ENCODE data around the gene PAOX.
"Not testable (repeated sequence)": the region's sequence is repeated elsewhere in the genome, so short reads cannot be mapped to it uniquely, and the experiment has no call there.

PAOX gene

DNA sequence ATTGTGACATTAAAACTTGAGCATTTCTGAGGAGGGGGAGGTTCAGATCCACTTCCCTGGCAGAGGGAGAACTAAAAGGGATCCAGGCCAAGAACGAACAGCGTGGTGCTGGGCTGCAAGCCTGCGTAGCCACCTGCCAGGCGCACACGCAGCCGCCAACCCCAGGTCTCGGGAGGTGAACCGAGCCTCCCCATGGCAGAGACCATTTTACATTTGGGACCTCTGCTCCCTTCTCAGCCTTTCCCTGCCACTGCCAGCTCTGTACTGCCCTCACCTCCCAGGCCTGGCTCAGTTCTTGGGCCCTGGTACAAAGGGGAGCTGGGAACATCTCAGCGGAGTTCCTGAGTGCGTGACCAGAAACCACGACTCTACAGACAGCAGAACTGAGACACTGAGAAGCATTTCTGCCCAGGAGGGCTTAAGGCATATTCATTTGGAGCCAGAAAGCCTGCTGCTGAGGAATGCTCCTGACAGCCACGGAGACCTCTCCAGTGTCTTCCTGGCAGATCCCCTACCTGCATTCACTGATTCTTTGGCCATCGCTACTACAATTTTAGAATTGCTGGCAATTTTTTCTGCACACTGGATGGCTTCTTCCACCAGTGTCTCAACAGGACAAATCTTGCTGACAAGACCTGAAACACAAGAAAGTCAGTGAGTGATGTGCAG, 13.5 kb upstream of the PAOX start:
- no peak overlapping the region for H3K4me3 ChIP-seq (ENCODE audit: low read depth, low read length)
- TF ChIP-seq, protein P1, sequence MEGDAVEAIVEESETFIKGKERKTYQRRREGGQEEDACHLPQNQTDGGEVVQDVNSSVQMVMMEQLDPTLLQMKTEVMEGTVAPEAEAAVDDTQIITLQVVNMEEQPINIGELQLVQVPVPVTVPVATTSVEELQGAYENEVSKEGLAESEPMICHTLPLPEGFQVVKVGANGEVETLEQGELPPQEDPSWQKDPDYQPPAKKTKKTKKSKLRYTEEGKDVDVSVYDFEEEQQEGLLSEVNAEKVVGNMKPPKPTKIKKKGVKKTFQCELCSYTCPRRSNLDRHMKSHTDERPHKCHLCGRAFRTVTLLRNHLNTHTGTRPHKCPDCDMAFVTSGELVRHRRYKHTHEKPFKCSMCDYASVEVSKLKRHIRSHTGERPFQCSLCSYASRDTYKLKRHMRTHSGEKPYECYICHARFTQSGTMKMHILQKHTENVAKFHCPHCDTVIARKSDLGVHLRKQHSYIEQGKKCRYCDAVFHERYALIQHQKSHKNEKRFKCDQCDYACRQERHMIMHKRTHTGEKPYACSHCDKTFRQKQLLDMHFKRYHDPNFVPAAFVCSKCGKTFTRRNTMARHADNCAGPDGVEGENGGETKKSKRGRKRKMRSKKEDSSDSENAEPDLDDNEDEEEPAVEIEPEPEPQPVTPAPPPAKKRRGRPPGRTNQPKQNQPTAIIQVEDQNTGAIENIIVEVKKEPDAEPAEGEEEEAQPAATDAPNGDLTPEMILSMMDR (IDR thresholded peaks at IDR 0.05; ENCODE audit: low read depth, low read length, missing control alignments), result no peak
- no peak for DNase-seq (ENCODE audit: low read depth)

DNA sequence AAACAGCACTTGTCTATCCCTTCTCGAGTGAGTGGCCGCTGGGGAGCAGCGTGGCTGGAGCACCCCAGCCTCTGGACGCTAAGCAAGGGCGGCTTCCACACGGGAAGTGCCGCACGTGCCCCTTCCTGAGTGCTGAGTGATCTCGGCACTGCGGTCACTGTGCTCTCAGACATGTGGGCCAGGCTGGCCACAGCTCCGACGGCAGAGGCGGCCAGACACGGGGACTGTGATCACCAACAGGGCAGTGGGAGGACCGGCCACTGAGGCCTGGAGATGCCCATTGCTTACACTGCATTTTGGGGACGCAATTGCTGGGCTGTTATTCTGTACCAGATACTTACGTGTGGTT, 13.0 kb upstream of the PAOX start:
- TF ChIP-seq, protein P1 (IDR thresholded peaks at IDR 0.05; ENCODE audit: low read depth, low read length, missing control alignments), result no peak
- DNase-seq (ENCODE audit: low read depth), result no peak
- no peak overlapping the region for H3K4me3 ChIP-seq (ENCODE audit: low read depth, low read length)

DNA sequence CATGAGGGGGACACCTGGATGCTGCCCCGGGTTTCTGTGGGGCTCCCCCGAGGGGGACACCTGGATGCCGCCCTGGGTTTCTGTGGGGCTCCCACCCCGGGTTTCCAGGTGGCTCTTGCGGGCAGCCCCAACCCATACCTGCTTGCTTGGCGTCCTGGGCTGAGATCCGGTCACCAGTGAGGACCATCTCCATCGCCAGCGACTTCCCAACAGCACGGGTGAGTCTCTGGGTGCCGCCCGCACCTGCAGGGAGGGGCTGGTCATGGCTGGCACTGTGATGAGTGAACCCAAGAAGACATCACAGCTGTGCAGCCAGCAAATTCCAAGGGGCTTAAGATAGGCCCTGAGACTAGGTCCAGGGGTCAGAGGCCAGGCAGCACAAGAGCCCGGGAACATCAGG, 12.3 kb upstream of the PAOX start:
- H3K4me3 ChIP-seq (ENCODE audit: low read depth, low read length), result no peak overlapping the region
- TF ChIP-seq, protein P1 (IDR thresholded peaks at IDR 0.05; ENCODE audit: low read depth, low read length, missing control alignments), result no peak
- no peak for DNase-seq (ENCODE audit: low read depth)

DNA sequence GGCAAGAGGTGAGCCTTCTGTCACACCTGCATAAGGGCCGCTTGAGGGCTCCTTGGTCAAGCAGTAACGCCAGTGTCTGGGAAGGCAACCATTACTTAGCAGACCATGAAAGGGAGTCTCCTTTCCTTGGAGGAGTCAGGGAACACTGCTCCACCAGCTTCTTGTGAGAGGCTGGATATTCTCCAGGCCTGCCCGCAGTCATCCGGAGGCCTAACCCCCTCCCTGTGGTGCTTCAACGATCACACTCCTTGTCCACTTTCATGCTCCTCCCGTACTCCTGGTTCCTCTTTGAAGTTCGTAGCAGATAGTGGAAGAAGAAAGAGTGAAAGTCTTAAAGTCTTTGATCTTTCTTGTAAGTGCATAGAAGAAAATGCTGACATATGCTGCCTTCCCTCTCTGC, 11.6 kb upstream of the PAOX start:
- H3K4me3 ChIP-seq (ENCODE audit: low read depth, low read length); DNase-seq (ENCODE audit: low read depth): not testable (repeated sequence)

DNA sequence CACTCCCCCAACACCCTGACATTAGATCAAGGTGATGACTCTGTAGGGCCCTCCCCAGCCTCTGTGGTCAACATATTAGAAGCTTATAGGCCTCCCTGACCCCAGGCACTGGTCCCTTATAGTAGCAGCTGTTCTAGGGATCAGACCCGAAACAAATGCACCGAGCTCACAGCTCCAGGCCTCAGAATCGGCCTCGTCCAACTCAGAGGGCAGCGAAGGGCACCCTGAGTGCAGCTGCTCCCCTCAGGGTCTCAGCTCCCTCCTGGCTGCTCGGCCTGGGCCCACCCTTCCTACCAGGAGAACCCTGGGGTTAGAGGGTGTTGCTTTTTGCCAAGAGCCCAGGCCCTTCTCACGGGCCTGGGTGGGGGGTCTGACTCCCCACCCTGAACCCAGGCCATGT, 10.9 kb upstream of the PAOX start:
- DNase-seq (ENCODE audit: low read depth), result no peak
- no peak overlapping the region for H3K4me3 ChIP-seq (ENCODE audit: low read depth, low read length)
- TF ChIP-seq, protein P1 (IDR thresholded peaks at IDR 0.05; ENCODE audit: low read depth, low read length, missing control alignments), result no peak

DNA sequence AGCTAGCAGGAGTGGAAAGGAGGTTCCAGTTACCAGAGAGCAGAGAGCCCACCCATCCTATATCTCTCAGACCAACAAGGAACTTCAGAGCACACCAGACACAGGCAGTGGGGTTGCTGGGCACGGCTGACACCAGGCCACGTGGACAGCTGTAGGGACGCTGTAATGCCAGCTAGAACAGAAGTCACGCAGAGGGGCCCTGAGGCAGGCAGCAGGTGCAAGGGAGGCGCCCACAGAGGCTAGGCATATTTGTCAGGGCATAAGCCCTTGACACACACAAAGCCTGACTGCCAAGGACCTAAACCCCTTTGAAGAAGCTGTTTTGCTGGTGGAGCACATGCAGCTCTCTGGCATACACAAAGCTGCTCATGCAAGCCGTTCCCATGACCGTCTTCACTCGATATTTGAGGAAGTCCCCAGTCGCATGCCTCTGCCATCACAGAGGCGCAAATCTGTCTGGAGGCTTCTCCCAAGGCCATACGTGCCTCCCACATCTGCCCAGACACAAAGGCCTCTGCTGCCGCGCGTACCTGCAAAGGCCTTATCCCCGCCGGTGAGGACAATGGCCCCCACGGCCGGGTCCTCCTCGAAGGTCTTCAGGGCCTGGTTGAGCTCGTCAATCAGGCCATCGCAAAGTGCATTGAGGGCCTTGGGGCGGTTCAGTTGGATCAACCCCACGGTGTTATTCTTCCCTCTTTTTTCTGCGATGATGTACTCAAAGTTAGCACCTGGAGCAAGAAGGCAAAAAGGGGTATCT, 8.9 kb upstream of the PAOX start:
- TF ChIP-seq, protein P1 (IDR thresholded peaks at IDR 0.05; ENCODE audit: low read depth, low read length, missing control alignments), result no peak
- no peak for DNase-seq (ENCODE audit: low read depth)
- no peak overlapping the region for H3K4me3 ChIP-seq (ENCODE audit: low read depth, low read length)

DNA sequence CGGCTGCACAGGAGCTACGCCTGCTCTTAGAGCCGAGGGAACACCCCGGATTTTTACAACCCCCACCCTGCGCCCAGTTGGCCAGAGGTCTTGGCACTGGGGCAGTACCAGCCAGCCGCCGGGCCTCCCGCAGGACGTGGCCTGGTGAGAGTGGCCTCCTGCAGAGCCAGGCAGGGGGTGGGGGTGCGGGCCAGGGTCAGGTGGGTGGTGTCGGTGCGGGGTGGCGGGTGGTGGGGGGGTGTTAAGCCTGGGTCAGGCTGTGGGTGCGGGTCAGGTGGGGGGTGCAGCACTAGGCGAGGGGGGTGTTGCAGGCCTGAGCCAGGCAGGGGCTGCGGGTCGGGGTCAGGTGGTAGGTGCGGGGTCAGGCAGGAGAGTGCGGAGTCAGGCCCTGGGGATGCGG, 6.6 kb upstream of the PAOX start:
- peak overlapping the region; percentile 90 for H3K4me3 ChIP-seq (ENCODE audit: low read depth, low read length)
- TF ChIP-seq, protein P1 (IDR thresholded peaks at IDR 0.05; ENCODE audit: low read depth, low read length, missing control alignments), result no peak
- no peak for DNase-seq (ENCODE audit: low read depth)

All from GM12864 (cell line).